ENCODE results near the gene PARL.

DNA sequence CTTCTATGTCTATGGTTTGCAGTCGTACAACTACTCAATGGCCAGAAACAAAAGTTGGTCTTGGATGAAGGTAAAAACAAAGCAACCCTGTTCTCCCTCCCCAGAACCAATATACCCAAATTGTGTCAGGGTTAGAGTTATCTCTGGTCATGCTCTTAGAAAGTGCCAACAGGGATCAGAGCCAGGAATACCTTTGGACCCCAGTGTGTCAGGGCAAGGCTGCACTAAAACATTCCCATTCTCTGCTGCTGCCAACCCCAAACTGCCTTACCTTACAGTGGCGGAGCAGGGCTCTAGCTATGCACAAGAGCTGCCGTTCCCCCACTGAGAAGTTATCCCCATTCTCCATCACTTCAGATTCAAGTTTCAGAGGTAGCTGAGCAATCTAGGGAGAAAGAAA is 42.4 kb upstream of the PARL start:
- no peak for TF ChIP-seq EP300 (IDR thresholded peaks at IDR 0.05)
- TF ChIP-seq, protein P1, sequence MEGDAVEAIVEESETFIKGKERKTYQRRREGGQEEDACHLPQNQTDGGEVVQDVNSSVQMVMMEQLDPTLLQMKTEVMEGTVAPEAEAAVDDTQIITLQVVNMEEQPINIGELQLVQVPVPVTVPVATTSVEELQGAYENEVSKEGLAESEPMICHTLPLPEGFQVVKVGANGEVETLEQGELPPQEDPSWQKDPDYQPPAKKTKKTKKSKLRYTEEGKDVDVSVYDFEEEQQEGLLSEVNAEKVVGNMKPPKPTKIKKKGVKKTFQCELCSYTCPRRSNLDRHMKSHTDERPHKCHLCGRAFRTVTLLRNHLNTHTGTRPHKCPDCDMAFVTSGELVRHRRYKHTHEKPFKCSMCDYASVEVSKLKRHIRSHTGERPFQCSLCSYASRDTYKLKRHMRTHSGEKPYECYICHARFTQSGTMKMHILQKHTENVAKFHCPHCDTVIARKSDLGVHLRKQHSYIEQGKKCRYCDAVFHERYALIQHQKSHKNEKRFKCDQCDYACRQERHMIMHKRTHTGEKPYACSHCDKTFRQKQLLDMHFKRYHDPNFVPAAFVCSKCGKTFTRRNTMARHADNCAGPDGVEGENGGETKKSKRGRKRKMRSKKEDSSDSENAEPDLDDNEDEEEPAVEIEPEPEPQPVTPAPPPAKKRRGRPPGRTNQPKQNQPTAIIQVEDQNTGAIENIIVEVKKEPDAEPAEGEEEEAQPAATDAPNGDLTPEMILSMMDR (IDR thresholded peaks at IDR 0.05): no peak
